HS-5 (cell line): ENCODE measurements around the gene AGRN.
"Not testable (repeated sequence)": the region's sequence is repeated elsewhere in the genome, so short reads cannot be mapped to it uniquely, and the experiment has no call there.

Experiments
- DNase-seq: peaks from one replicate; pipeline ENCODE4 v3.0.0-alpha.2; 2012; ENCODE audit warnings: low read depth

Gene AGRN

DNA sequence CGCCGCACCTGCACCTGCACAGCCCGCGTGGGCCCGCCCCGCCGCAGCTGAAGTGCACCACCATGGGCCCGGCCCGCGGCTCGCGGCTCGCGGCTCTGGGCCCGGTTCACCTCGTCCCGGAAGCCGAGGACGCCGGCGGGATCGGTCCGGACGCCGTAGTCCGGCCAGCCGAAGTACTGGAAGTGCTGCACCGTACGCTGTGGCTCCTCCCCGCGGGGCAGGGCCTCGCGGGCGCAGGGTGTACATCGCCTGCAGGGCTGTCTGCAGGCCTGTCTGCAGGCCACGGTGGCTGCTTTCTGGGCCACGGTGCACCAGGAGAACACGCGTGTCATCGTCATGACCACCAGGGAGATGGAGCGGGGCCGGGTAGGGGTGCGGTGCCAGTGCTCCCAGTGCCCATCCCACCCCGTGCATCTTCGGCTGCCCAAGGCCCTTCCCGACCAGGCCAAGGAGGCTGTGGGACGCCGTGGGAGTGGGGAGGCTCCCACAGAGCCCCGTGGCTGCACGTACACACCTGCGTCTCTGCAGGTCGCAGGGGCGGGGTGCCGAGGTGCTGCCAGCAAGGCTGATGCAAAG, 47.5 kb downstream of the AGRN start:
- DNase-seq: no peak

- no peak for DNase-seq
Measured at GRCh38 chr1:1067860-1068516, 48.1 kb downstream of the AGRN start.

DNA sequence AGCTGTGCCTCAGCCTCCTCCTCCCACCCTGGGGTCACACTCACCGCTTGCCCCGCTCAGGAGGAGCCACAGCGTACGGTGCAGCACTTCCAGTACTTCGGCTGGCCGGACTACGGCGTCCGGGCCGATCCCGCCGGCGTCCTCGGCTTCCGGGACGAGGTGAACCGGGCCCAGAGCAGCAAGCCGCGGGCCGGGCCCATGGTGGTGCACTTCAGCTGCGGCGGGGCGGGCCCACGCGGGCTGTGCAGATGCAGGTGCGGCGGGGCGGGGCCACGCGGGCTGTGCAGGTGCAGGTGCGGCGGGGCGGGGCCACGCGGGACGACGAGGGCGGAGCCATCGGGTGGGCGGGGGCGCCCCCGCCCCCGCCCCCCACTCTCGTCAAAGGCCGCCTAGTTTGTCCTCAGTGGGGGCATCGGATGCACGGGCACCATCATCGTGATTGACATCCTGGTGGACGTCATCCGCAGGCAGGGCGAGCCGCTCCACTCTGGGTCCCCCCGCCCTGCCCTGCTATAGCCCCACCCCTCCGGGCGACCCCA, 48.7 kb downstream of the AGRN start:
- DNase-seq: no peak

DNA sequence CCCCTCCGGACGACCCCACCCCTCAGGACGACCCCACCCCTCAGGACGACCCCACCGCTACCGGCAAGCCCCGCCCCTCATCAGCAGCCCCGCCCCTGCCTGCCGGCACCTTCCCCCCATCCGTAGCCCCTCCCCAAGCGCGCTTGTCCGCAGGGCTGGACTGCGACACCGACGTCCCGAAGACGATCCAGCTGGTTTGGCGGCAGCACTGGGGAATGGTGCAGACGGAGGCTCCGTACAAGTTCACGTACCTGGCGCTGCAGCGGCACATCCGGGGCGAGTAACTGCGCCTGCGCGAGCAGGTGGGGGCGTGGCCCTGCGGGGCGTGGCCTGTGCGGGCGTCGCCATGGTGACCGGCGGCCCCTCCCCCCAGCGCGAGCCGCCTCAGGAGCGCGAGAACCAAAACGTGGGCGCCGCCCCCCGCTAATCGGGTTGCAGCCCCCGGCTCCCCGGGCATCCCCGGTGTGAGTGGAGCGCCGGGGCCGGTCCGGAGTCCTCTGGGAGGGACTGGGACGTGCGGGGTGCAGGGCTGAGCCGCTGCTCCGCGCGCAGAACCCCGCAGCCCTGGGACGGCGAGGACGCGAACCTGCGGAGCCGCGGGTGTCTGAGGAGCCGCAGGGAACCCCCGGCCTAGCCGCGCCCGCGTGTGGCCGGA, 49.3 kb downstream of the AGRN start:
- DNase-seq: no peak

GRCh38 chr1:1069711-1070676, 50.1 kb downstream of the AGRN start:
- DNase-seq: no peak

- DNase-seq: no peak
Measured at GRCh38 chr1:1071486-1072298, 51.8 kb downstream of the AGRN start.

- no peak for DNase-seq
Measured at GRCh38 chr1:1072299-1072848, 52.5 kb downstream of the AGRN start.

- DNase-seq: no peak
Measured at GRCh38 chr1:1072849-1073742, 53.2 kb downstream of the AGRN start.

- no peak for DNase-seq
Measured at GRCh38 chr1:1073743-1074587, 54.0 kb downstream of the AGRN start, which contains the start of gene RNF223. Gene RNF223 (minus strand): TSS chr1:1074306. CDS start chr1:1072566, 1,740 bp downstream.

GRCh38 chr1:1074631-1075147, 54.8 kb downstream of the AGRN start:
- DNase-seq: no peak

- no peak for DNase-seq
Measured at GRCh38 chr1:1075148-1075935, 55.4 kb downstream of the AGRN start.

GRCh38 chr1:1077396-1077795, 57.5 kb downstream of the AGRN start:
- DNase-seq: not testable (repeated sequence)

DNA sequence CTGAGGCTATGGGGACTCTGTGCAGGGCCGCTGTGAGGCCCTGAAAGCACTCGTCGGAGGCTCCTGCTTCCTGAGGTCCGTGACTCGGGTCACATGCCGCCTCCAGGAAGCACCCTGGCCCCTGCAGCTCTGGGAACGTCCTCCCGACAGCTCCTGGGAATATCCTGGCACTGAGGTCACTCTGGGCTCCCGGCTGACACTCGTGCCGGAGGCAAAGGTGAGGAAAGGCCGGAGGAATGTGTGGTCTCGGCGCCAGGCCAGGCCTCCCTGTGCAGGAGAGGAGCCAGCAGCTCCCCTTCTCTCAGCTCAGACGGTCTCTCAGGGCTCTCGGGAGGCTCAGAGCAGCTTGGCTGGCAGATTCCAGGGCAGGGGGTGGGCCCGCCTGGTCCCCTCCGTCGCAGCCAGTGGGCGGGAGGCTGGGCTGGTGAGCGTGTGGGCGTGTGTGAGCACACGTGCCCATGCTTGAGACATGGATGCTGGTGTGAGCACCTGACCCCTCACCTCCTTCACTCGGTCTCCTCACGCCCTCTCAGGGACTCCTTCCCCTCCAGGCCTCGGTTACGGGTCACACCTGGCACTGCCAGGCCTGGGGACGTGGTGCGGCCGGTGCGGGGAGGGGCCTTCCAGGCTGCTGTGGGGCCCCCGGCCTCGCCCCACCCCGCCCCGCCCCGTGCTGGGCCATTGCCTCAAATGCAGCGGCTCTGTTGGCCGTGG, 59.6 kb downstream of the AGRN start:
- peak; percentile 91 for DNase-seq

DNA sequence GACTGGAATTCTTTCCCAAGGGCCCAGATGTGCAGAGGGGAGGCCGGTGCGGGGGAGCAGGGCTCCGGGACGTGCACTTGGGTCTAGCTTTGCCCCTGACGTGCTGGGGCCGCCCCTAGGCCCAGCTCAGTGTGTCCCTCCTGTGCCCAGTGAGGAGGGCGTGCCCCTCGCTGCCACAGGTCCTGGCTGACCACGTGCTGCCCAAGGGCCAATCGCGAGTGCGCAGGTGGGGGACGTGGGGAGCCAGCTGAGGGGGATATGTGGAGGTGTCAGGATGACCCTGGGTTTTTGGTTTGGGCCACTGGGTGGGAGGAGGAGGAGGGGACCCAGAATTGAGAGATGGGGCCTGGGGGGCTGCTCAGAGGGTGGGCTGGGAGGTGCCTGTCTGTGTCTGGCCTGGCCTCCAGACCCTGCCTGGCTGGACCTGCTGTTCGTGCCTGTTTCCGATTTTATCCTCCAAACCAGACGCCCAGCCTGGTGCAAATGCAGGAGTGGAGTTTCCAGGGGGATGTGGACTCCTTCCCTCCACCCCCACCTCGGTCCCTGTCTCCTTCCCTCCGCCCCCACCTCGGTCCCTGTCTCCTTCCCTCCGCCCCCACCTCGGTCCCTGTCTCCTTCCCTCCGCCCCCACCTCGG, 60.3 kb downstream of the AGRN start:
- DNase-seq: no peak

- no peak for DNase-seq
Measured at GRCh38 chr1:1080951-1081310, 61.0 kb downstream of the AGRN start.
